Mesenchymal stem cell (in vitro differentiated cells and primary cell): ENCODE results near the gene SOX30.

ENCODE experiments used
- DNase-seq: peaks from one replicate; pipeline ENCODE4 v3.0.0-alpha.2; 2013
- H2AFZ ChIP-seq: one replicate; pipeline ENCODE4 v1.6.1; 2013; ENCODE audit warnings: low read depth, mild to moderate bottlenecking, control low read depth, inconsistent platforms, low read length, moderate library complexity
- H2AK5ac ChIP-seq: 2 replicates; pipeline ENCODE4 v1.6.1; 2013; ENCODE audit warnings: low read length, moderate library complexity, mild to moderate bottlenecking, inconsistent platforms; ENCODE audit not compliant: severe bottlenecking
- H2BK120ac ChIP-seq: one replicate; pipeline ENCODE4 v1.6.1; 2013; ENCODE audit warnings: low read depth, mild to moderate bottlenecking, inconsistent platforms, low read length, moderate library complexity
- H2BK12ac ChIP-seq, 2 experiments: one replicate each; pipeline ENCODE4 v1.6.1; 2013; ENCODE audit warnings: inconsistent platforms in 2 of 2, low read length in 2 of 2, mild to moderate bottlenecking in 2 of 2, moderate library complexity in 2 of 2, control low read depth in 1 of 2
- H2BK15ac ChIP-seq: one replicate; pipeline ENCODE4 v1.6.1; 2013; ENCODE audit warnings: mild to moderate bottlenecking, low read depth, inconsistent platforms; ENCODE audit not compliant: poor library complexity, severe bottlenecking
- H2BK5ac ChIP-seq: 2 replicates; pipeline ENCODE4 v1.6.1; 2013; ENCODE audit warnings: low read depth, mild to moderate bottlenecking, low read length, control low read depth, inconsistent platforms; ENCODE audit not compliant: poor library complexity, severe bottlenecking
- H3K14ac ChIP-seq, 2 experiments: one replicate each; pipeline ENCODE4 v1.6.1; 2013; ENCODE audit warnings: inconsistent platforms in 2 of 2, low read length in 2 of 2, control low read depth in 1 of 2, mild to moderate bottlenecking in 1 of 2, moderate library complexity in 1 of 2
- H3K18ac ChIP-seq, 2 experiments: one replicate each; pipeline ENCODE4 v1.6.1; 2013; ENCODE audit warnings: inconsistent platforms in 2 of 2, low read length in 2 of 2, control low read depth in 1 of 2, low read depth in 1 of 2, mild to moderate bottlenecking in 1 of 2
- H3K23ac ChIP-seq, 2 experiments: one replicate each; pipeline ENCODE4 v1.6.1; 2013; ENCODE audit warnings: inconsistent platforms in 2 of 2, low read length in 2 of 2, mild to moderate bottlenecking in 2 of 2, moderate library complexity in 2 of 2, control low read depth in 1 of 2
- H3K27ac ChIP-seq: 2 replicates; pipeline ENCODE4 v1.5.1; 2013; ENCODE audit warnings: mild to moderate bottlenecking, moderate library complexity, low read length, control low read depth, inconsistent platforms; ENCODE audit not compliant: poor library complexity, severe bottlenecking
- H3K27me3 ChIP-seq, 2 experiments: 2 replicates each; pipeline versions ENCODE4 v1.6.1 to v1.7.0; 2013; ENCODE audit warnings: low read length in 2 of 2, mild to moderate bottlenecking in 2 of 2, moderate library complexity in 2 of 2, control low read depth in 1 of 2, inconsistent platforms in 1 of 2; ENCODE audit not compliant: control insufficient read depth in 1 of 2, insufficient read depth in 1 of 2
- H3K36me3 ChIP-seq, 2 experiments: 2 replicates each; pipeline versions ENCODE4 v1.6.1 to v1.7.0; 2013; ENCODE audit warnings: low read length in 2 of 2, control low read depth in 1 of 2, inconsistent platforms in 1 of 2, low read depth in 1 of 2, mild to moderate bottlenecking in 1 of 2; ENCODE audit not compliant: insufficient read depth in 2 of 2, control insufficient read depth in 1 of 2
- H3K4ac ChIP-seq, 2 experiments: one replicate each; pipeline ENCODE4 v1.6.1; 2013; ENCODE audit warnings: inconsistent platforms in 2 of 2, low read length in 2 of 2, mild to moderate bottlenecking in 2 of 2, moderate library complexity in 2 of 2, control low read depth in 1 of 2, low read depth in 1 of 2
- H3K4me1 ChIP-seq: 2 replicates; pipeline ENCODE4 v1.6.1; 2013; ENCODE audit warnings: low read depth, low read length, control low read depth; ENCODE audit not compliant: control insufficient read depth, insufficient read depth
- H3K4me2 ChIP-seq: 2 replicates; pipeline ENCODE4 v1.6.1; 2013; ENCODE audit warnings: low read length, mild to moderate bottlenecking, inconsistent platforms; ENCODE audit not compliant: poor library complexity, severe bottlenecking
- H3K4me3 ChIP-seq, 2 experiments: 2 replicates each; pipeline versions ENCODE4 v1.5.1 to v1.7.0; 2013; ENCODE audit warnings: low read length in 2 of 2, mild to moderate bottlenecking in 2 of 2, control low read depth in 1 of 2, low read depth in 1 of 2; ENCODE audit not compliant: insufficient read depth in 1 of 2
- H3K79me1 ChIP-seq: replicated peaks from 2 replicates; pipeline ENCODE4 v1.6.1; 2013; ENCODE audit warnings: mild to moderate bottlenecking, control low read depth, low read length, inconsistent platforms; ENCODE audit not compliant: poor library complexity, severe bottlenecking
- H3K9ac ChIP-seq: 2 replicates; pipeline ENCODE4 v1.7.0; 2013; ENCODE audit warnings: mild to moderate bottlenecking, low read length, moderate library complexity
- H3K9me3 ChIP-seq: 2 replicates; pipeline ENCODE4 v1.7.0; 2013; ENCODE audit warnings: mild to moderate bottlenecking, low read length; ENCODE audit not compliant: control insufficient read depth
- H4K8ac ChIP-seq: one replicate; pipeline ENCODE4 v1.6.1; 2013; ENCODE audit warnings: inconsistent platforms, mild to moderate bottlenecking, low read length, moderate library complexity
- H4K91ac ChIP-seq: one replicate; pipeline ENCODE4 v1.6.1; 2013; ENCODE audit warnings: mild to moderate bottlenecking, low read length, inconsistent platforms
- WGBS: methylation state at CpG from one replicate; pipeline ENCODE4 v1.1.7; 2013; ENCODE audit warnings: mixed read lengths; 5-methylcytosine and 5-hydroxymethylcytosine counted together

The SOX30 gene

DNA sequence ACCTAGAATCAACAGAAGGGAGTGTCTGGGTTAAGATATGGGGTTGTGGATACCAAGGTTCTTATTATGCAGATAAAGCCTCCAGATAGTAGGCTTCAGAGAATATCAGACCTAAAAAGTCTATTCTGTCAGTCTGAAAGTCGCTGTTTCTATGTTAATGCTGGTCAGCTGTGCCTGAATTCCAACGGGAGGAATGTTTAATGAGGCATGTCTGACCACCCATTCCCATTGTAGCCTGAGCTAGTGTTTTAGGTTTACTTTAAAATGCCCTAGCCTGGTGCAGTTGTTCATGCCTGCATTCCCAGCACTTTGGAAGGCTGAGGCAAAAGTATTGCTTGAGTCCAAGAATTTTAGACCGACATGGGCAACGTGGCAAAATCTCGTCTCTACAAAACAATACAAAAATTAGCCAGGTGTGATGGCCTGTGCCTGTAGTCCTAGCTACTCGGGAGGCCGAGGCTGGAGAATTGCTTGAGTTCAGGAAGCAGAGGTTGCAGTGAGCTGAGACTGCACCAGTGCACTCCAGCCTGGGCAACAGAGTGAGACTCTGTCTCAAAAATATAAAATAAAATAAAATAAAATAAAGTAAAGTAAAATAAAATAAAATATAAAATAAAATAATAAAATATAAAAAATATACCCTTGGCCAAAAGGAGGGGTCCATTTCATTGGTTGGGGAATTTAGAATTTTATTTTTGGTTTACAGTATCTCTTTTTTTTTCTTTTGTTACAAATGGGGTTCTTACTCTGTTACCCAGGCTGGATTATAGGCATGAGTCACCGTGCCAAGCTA lies 7.8 kb upstream of the SOX30 start:
- H2AFZ ChIP-seq = no peak overlapping the region
- no peak overlapping the region for H2BK15ac ChIP-seq
- no peaks in the 10 kb centered on the region for H3K36me3 ChIP-seq
- no peaks in the 10 kb centered on the region for H3K79me1 ChIP-seq
- H3K14ac ChIP-seq = no peak overlapping the region
- no peak overlapping the region for H2AK5ac ChIP-seq
- no peak overlapping the region for H3K4ac ChIP-seq
- no peak overlapping the region for H2BK120ac ChIP-seq
- 79% methylated on average over 6 of the region's 8 CpGs for WGBS
- H3K27ac ChIP-seq = peak overlapping the region; percentile 28
- H3K9ac ChIP-seq = no peak overlapping the region
- H4K8ac ChIP-seq = no peak overlapping the region
- H3K4me3 ChIP-seq = no peak overlapping the region
- H3K4me2 ChIP-seq = no peak overlapping the region
- H3K23ac ChIP-seq = no peak overlapping the region
- H2BK12ac ChIP-seq = no peak overlapping the region
- H3K18ac ChIP-seq = no peak overlapping the region
- H3K27me3 ChIP-seq = no peaks in the 10 kb centered on the region
- no peak overlapping the region for H4K91ac ChIP-seq
- peaks cover 28% of the 10 kb centered on the region for H3K9me3 ChIP-seq
- no peak for DNase-seq
- H3K4me1 ChIP-seq = no peaks in the 10 kb centered on the region
- no peak overlapping the region for H2BK5ac ChIP-seq

DNA sequence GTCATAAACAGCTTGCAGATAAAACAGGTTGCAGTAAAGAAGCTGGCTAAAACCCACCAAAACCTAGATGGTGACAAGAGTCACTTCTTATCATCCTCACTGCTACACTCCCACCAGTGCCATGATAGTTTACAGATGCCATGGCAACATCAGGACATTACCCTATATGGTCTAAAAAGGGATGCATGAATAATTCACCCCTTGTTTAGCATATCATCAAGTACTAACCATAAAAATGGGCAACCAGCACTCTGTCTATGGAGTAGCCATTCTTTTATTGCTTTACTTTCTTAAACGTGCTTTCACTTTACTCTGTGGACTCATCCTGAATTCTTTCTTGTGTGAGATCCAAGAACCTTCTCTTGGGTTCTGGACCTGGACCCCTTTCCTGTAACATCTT lies 6.7 kb upstream of the SOX30 start:
- Histone ChIP-seq H3K27me3 (no peaks in the 10 kb centered on the region), H3K4me2 (no peak overlapping the region), H4K91ac (no peak overlapping the region), H4K8ac (no peak overlapping the region), H2BK120ac (no peak overlapping the region), H3K18ac (no peak overlapping the region), H3K79me1 (no peaks in the 10 kb centered on the region), H3K14ac (no peak overlapping the region), H2BK15ac (no peak overlapping the region), H3K36me3 (no peaks in the 10 kb centered on the region), H3K9me3 (peaks cover 28% of the 10 kb centered on the region), H2AFZ (no peak overlapping the region), H3K27ac (no peak overlapping the region), H2AK5ac (no peak overlapping the region), H3K4me1 (no peaks in the 10 kb centered on the region), H3K23ac (no peak overlapping the region), H2BK5ac (no peak overlapping the region), H3K9ac (no peak overlapping the region), H3K4me3 (no peak overlapping the region), H3K4ac (no peak overlapping the region), H2BK12ac (no peak overlapping the region)
- 74% methylated on average over 1 of the region's 1 CpG for WGBS
- DNase-seq = no peak

DNA sequence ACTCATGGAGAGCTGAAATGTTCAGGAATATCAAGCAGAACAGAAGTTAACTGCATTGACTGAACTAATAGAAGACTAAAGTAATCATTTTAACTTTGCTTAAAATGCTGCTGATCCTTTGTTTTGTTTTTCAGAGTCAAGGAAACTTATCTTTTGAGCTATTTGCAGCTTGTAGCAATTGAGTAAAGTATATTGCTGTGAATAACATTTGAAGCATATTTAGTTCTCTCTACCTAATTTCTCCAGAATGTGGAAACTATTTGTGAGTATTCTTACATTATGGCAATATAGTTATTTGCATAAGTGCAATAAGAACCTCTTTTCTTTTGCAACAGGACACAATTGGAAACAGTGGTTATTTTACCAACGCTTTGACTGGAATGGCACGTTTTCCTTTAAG lies 5.3 kb upstream of the SOX30 start:
- no peak overlapping the region for H2BK5ac ChIP-seq

DNA sequence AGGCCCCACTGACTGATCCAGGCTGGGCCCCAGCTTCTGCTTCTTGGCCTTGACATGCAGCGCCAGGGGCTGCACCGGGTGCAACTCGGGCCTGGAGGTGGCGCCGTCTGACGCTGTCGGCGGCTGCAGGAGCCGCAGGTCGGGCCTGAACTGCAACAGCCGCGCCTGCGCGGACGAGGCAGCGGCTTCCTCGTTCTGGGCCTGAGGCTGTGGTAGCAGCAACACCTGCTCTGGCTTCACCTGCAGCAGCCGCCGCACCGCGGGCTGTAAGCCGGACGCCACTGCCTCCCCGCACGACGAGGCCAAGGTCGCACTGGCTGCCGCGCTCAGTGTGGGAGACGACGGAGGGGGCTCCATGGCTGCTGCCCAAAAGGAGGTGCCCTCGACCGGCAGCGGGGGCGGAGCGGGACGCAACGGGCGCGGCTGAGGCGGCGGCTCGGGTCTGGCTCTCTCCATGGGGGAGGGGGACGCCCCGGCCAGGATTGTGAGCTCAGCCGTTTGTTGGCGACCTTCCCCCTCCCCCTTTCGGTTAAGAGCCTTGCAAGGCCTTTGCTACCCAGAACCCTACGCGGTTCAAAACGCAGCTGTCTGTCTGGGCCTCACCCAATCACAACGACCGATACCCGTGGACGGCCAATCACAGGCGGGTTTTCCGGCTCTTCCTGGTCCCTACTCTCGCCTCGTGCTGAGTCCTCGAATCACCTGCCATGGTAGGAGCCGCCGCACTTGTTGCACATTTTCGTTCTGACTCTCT lies 438 bp downstream of the SOX30 start:
- Histone ChIP-seq H3K4me1 (peaks cover 8% of the 10 kb centered on the region), H2BK15ac (no peak overlapping the region), H3K79me1 (no peaks in the 10 kb centered on the region), H3K27me3 (no peaks in the 10 kb centered on the region), H2BK12ac (no peak overlapping the region), H2BK5ac (no peak overlapping the region), H3K9me3 (peaks cover 26% of the 10 kb centered on the region), H2BK120ac (no peak overlapping the region), H2AK5ac (no peak overlapping the region), H4K8ac (peak overlapping the region; percentile 91), H3K36me3 (no peaks in the 10 kb centered on the region), H3K18ac (peak overlapping the region in 1 of 2 experiments; percentile 39), H3K27ac (no peak overlapping the region), H3K4me2 (no peak overlapping the region), H3K14ac (peak overlapping the region in 1 of 2 experiments; percentile 55), H2AFZ (peak overlapping the region; percentile 87), H3K4ac (no peak overlapping the region), H4K91ac (peak overlapping the region; percentile 78), H3K9ac (peak overlapping the region; percentile 57), H3K23ac (no peak overlapping the region), H3K4me3 (peak overlapping the region in 1 of 2 experiments; percentile 56)
- DNase-seq = peak; percentile 6
- 56% methylated on average over 63 of the region's 63 CpGs for WGBS

More for the DNA sequence above, 5.3 kb upstream of the SOX30 start:
- Histone ChIP-seq H3K4me2 (no peak overlapping the region), H4K8ac (no peak overlapping the region), H3K14ac (no peak overlapping the region), H2BK12ac (no peak overlapping the region), H4K91ac (no peak overlapping the region), H2AK5ac (no peak overlapping the region), H2AFZ (no peak overlapping the region), H3K4ac (no peak overlapping the region), H3K27me3 (no peaks in the 10 kb centered on the region), H2BK120ac (no peak overlapping the region), H3K4me3 (no peak overlapping the region), H3K9me3 (peaks cover 39% of the 10 kb centered on the region), H3K9ac (no peak overlapping the region), H3K4me1 (no peaks in the 10 kb centered on the region), H2BK15ac (no peak overlapping the region), H3K79me1 (no peaks in the 10 kb centered on the region), H3K27ac (no peak overlapping the region), H3K18ac (no peak overlapping the region), H3K36me3 (no peaks in the 10 kb centered on the region), H3K23ac (no peak overlapping the region)
- 62% methylated on average over 2 of the region's 2 CpGs for WGBS
- no peak for DNase-seq
